A673 (cell line): ENCODE data around the gene NCCRP1.

Source experiments
- EZH2 ChIP-seq: fragments of 200-600 bp; sonication (generic); IDR thresholded peaks from 2 replicates; pipeline ENCODE4 v1.6.1; 2017; ENCODE audit warnings: borderline replicate concordance, low read depth, mild to moderate bottlenecking, mixed read lengths, antibody characterized with exemption, low read length; ENCODE audit not compliant: poor library complexity, severe bottlenecking
- TF ChIP-seq, protein P1 (sequence below): fragments of 300-800, 200-600 bp; sonication (generic); conservative IDR thresholded peaks from 2 replicates; pipeline ENCODE4 v1.5.1; 2017; ENCODE audit warnings: low read depth, mild to moderate bottlenecking, antibody characterized with exemption, low read length, moderate library complexity, mixed read lengths

DNA sequence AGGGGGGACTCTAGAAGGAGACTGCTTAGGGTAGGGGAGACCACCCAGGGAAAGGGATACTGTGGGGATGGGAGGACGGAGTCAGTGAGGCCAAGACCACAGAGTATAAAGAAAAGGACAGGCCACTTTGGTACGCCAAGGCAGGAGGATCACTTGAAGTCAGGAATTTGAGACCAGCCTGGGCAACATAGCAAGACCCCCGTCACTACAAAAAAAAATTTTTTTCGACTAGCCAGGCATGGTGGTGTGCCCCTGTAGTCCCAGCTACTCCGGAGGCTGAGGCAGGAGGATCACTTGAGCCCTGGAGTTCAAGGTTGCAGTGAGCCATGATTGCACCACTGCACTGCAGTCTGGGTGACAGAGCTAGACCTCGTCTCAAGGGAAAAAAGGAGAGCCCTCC is 41.4 kb downstream of the NCCRP1 start:
- TF ChIP-seq, protein P1, sequence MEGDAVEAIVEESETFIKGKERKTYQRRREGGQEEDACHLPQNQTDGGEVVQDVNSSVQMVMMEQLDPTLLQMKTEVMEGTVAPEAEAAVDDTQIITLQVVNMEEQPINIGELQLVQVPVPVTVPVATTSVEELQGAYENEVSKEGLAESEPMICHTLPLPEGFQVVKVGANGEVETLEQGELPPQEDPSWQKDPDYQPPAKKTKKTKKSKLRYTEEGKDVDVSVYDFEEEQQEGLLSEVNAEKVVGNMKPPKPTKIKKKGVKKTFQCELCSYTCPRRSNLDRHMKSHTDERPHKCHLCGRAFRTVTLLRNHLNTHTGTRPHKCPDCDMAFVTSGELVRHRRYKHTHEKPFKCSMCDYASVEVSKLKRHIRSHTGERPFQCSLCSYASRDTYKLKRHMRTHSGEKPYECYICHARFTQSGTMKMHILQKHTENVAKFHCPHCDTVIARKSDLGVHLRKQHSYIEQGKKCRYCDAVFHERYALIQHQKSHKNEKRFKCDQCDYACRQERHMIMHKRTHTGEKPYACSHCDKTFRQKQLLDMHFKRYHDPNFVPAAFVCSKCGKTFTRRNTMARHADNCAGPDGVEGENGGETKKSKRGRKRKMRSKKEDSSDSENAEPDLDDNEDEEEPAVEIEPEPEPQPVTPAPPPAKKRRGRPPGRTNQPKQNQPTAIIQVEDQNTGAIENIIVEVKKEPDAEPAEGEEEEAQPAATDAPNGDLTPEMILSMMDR, result no peak
- TF ChIP-seq EZH2, result no peak
